HG03457 (cell line): ENCODE results near the gene GRAP2.
"Not testable (repeated sequence)": the region's sequence is repeated elsewhere in the genome, so short reads cannot be mapped to it uniquely, and the experiment has no call there.

Source experiments
- ATAC-seq: cut with Tn5 transposase; IDR thresholded peaks from one replicate; pipeline ENCODE4 v1.9.1; 2021; ENCODE audit warnings: moderate number of reproducible peaks; ENCODE audit not compliant: unreplicated experiment

The GRAP2 gene

DNA sequence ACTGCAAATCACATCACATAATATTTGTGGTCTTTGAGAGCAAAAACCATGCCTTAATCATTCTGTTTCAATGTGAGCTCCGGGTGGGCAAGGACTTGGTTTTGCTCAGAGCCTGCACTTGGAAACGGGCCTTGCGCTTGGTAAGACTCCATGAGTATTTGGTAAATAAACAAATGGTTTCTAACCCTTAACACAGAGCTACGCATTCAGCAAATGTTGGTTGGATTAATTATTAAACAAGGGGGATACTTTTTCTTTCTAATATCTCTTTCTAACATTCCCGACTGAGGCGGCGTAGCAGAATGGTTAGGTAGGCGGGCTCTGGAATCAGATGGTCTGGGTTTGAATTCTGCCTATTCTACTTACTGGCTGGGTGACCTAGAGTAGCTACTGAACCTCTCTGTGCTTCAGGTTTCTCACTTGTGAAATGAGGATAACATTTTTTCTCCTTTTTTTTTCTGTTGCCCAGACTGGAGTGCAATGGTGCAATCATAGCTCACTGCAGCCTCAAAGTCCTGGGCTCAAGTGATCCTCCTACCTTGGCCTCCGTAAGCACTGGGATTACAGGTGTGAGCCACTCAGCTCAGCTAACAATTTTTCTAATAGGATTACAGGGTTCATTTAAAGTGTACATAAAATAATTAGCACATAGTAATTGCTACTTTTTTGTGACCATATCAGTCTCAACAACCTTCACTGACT, 90.4 kb downstream of the GRAP2 start:
- no peak for ATAC-seq

DNA sequence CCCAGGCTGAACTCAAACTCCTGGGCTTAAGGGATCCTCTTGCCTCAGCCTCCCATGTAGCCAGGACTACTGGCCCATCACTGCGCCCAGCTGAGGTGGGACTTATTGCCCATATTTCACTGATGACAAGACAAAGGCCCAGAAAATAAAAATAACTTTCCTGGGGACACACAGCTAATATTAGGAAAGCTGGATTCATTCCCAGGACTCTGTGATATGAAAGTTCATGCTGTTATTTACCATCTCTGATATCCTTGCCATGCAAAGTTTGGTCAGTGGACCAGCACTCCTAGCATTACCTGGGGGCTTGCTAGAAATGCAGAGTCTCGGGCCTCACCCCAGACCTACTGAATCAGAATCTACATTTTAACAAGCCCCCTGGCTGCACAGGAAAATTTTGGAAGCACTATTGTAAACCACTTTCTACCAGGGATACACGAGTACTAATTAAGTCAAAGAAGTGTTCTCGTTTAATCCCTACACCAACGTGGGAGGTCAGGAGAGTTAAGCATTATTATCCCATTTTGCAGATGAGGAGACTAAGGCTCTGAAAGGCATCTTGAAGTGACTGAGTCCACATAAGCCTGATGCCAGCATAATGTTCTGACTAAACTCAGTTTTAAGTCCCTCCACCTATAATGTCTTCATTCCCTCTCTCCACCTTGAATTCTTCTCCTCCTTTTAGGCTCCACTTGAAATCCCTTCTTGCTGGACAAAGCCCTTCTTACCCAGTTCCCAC, 91.4 kb downstream of the GRAP2 start:
- ATAC-seq: no peak

DNA sequence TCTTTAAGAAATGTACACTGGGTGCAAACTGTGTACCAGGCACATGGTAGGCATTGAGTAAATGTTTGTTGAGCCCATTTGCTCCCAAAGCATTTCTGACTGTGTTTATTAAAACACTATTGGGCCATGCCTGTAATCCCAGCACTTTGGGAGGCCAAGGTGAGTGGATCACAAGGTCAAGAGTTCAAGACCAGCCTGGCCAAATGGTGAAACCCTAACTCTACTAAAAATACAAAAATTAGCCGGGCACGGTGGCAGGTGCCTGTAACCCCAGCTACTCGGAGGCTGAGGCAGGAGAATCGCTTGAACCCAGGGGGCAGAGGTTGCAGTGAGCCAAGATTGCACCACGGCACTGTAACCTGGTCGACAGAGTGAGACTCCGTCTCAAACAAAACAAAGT, 92.0 kb downstream of the GRAP2 start:
- not testable (repeated sequence) for ATAC-seq

DNA sequence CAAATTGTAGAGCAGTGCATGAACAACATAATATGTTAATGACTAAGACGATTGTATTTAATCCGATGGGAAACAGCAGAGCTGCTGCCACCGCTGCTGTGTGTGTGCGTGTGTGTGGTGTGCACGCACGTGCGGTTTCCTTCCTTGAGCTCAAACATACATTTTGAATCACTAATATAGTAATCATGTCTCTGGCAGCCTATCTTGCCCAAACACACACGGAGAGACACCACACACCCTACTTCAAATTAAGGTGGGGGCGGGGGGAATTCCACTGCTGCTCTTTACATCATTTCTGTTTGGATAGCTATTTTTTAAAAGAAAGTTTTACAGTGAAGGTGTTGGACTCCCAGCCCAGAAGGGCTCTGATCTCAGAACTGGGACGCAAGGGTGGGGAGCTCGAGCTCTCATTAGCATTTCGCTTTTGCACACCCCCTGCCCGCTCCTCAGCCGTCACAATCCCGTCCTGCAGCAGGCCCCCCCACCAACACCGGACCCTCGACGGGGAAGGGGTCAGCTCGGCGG, 93.2 kb downstream of the GRAP2 start:
- no peak for ATAC-seq

DNA sequence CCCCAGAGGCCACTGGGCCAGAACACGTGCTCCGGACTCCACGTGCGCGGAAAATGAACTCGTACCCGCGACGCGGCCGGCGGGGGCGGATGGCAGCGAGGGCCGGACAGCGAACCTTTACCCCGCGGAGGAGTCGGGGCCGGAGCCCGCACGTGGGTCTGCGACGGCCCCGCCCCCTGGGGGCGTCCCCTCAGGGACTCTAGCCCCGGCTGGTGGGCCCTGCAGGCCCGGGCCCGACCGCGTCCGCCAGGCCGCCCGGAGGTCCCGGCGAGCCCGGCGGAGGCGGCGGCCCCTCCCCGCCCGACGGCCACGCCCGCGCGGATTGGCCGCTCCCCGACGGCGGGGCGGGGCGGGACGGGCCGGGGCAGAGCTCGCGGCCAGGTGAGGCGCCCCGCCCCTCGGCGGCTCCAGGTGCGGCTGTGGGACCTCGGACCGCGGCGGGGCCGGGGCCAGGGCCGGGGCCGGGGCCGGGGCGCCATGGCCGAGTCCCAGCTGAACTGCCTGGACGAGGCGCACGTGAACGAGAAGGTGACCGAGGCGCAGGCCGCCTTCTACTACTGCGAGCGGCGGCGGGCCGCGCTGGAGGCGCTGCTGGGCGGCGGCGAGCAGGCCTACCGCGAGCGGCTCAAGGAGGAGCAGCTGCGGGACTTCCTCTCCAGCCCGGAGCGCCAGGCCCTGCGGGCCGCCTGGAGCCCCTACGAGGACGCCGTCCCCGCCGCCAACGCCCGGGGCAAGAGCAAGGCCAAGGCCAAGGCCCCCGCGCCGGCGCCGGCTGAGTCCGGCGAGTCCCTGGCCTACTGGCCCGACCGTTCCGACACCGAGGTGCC, 93.9 kb downstream of the GRAP2 start, which contains the start of gene FAM83F:
TSS of gene FAM83F (plus strand) at position 389 of the 827 bp plus-strand sequence. CDS start at position 478, 89 bp downstream.
- no peak for ATAC-seq

DNA sequence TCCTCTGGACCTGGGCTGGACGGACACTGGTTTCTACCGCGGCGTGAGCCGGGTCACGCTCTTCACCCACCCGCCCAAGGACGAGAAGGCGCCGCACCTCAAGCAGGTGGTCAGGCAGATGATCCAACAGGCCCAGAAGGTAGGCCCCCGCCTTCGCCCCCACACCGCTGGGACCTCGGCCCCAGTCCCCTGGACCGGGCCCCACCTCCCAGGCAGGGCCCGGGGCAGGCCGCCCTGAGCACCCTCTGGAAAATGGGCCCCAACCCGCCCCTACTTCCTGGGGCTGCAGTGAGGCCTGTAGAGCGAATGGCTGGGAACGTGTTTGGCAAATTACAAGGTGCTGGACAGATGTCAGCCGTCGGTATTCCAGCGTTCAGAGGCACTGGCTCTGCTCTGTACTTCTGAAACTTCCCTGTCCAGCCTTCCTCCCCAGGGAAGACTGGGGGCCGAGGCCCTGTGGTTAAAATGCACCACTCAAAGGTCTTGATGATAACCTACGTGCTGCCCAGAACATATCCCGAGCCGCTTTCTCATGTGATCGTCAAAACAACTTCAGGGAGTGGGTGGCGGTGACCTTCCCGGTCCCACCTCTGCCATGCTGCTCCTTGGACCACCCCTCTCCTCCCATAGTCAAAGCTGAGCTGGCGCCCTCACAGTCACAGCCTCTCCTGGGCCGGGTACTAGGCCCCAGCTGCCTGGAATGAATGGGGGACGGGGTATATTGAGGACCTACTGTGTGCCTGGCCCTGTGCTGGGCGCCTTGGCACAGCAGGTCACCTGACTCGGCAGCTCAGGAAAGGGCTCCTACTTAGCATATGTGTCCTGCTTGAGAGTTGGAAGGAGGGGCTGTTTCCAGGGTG, 94.7 kb downstream of the GRAP2 start:
- ATAC-seq: no peak

DNA sequence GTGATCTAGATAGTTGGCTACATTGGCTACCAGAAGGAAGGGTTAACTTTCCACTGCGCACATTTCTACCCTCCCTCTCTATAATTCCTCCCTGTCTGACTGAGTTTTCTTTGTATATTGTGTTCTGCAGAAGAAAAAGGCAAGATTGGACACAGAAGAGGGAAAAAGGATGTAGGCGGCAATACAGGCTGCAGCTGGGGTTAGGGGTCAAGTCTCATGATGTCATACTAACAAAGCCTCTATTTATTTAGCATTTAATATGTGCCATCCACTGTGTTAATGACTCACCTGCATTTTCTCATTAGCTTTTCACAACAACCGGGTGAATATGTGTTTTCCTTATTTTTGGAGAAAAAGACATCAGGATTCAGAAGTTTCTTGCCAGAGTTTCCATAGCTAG, 95.8 kb downstream of the GRAP2 start:
- ATAC-seq: no peak

DNA sequence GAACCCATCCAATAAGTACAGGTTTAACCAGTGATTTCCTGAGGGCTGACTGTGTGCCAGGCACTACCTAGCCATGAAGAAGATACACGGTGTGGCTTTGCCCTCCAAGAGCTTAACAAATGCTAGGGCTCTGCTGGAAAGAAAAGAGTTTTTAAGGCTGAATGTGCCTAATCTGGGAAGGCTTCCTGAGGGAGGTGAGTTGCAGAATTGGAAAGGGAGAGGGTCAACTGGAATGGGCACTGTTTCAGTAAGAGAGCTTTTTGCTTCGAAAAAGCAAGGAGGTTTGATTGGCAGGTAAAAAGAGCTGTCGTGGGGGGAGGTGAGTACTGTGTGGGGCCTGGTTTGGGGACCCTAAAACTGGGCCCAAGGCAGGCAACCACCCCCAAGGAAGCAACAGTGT, 96.5 kb downstream of the GRAP2 start:
- ATAC-seq: no peak

DNA sequence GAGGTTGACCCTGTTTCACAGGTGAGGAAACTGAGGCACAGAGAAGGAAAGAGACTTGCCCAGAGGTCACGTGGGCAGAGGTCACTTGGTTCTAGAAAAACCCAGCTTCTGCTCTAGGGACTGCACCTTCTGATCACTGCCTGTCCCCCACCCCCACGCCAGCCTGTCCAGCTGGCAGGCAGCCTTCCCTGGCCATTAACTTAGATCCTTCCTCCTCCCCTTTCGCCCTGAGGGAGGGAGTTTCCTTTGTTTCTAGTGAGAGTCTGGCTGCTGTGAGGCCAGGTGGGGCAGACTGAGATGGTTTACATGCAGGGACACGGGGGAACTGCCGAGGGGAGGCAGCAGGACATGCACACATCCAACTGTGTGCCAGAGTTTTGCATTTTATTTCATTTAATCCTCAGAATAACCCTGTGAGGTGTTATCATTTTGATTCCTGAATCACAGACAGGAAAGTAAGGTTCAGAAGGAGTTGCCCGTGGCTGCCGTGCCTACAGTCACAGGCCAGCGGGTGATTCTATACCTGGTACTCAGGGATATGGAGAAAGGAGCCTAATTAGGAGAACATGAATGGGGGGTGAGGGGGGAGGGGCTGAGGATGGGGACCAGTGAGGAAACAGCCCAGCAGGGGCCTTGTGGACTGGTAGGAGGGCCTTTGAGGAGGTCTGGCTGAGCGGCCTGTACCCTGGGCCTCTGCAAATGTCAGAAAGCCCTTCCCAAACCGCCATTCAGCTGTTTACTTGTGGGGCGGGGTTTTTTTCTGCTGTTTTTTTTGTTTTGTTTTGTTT, 97.2 kb downstream of the GRAP2 start:
- ATAC-seq: no peak

DNA sequence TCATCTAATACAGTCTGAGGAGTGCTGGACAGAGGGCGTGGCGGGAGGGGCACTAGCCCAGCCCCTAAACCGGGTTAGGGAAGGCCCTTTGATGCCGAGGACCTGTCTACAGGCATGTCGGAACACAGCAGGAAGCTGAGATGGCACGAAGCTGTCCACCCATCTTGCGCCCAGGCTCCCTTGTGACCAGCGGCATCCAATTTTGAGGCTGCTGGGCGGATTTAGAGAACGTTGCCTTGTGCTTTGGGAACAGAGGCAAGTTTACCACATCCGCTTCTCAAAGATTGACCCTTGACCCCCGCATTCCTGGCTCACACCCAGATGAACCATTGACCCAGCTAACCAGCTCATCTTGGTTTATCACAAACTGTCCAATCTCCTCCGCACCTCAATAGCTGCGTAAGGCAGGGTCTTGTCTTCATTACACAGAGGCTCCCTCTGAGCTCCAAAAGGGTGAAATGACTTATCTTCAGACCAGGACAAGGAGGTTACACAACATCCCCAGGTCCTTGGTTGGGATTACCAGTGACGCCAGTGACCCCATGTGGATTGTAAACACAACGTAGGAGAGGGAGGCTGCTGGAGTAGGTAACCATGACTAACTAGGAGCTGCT, 98.4 kb downstream of the GRAP2 start:
- no peak for ATAC-seq

DNA sequence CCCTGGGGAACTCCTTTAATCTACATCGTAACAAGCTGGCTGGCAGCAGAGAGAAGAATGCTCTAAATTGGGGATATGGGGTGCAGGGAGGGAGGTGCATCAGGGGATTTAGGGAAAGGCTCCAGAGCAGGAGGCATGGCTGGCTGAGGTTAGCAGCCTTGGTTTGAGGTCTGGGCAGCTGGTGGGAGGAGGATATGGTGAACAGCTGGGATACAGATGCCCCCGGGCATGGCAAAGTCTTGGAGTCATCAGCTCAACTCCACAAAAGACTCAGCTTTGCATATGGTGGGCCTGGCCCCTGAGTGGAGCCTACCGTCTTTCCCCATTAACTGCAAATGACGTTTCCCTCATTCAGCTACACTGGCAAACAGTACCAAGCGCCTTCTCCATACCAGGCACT, 99.3 kb downstream of the GRAP2 start:
- ATAC-seq: no peak

DNA sequence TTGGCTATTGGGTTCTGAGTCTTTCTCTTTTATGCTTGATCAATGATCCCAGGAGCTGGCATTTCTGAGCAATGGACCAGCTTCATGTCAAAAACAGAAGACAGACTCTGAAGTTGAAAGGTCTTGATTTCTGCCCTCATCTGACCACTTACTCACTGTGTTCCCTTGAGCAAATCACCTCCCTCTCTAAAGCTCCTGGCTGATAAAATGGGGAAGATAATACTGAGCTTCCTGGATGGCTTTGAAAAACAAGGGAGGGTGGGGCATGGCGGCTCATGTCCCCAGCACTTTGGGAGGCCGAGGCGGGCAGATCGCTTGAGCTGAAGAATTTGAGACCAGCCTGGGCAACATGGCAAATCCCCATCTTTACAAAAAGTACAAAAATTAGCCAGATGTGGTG, 100.2 kb downstream of the GRAP2 start:
- ATAC-seq: no peak

DNA sequence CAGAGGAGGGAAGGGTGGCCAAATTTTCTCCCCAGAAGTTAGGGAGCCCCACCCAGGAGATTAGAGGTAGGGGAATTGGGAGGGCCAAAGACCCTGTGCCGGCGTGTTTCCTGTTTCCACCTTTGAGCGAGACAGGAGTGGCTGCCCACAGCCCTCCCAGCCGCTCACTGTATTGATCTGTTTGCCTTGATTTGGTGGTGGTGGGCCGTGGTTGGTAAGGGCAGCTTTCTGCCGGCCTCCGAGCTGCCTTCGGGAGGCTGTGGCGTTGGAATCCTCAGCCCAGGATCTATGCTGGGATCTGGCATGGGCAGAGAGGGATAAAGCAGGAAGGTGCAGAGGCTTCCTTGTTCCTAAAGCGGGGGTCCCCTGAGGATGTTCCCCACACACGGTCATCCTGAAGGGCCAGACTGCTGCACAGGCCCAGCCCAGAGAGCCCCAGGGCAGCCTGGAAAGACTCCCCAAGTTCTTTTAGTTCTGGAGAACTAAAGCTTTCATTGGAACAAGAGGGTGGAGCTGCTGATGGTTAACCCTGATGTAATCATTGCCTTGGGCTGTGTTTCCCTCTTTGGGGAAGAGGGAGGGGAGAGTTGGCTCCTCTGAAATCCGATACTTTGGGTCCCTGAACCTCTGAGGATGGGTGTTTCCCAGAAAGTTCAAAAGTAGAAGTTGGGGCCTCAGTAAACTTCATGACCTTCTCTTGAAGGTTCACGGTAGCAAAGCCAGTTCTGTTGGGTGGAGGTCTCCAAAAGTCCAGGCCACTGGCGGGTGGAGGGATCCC, 101.1 kb downstream of the GRAP2 start:
- ATAC-seq: no peak

DNA sequence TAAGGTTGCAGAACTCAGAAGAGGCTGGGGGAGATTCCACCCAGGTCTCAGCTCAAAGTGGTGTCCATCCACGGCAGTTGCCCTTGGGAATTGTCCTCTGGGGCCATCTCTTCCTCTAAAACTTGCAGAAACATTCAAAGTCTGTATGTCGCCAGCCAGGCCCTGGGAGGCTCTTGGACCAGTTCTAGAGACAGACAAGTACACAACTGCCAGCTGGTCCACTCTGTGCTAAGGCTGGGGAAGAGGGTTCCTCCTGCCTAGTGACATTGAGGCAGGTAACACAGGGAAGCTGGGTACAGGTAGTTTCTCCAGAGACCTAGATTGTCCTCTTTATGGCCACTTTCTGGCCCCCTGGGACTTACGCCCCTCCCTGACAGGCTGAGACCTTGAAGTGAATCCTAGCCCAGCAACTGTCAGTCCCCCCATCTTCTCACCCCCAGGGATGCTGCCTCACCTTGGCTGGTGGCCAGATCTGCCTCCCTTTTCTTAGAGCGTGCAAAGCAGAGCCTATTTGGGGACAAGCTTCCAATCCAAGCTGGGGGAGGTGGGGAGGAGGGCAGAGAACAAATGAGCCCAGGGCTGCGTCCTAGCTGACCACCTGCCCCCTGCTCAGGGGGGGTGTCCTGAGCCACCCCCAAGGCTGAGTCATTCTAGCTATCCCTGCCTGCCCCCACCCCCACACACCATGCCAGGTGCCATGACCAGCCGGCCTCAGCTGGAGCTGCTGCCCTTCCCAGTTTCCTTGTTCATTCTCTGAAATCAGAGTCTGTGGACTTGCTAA, 102.2 kb downstream of the GRAP2 start:
- no peak for ATAC-seq

DNA sequence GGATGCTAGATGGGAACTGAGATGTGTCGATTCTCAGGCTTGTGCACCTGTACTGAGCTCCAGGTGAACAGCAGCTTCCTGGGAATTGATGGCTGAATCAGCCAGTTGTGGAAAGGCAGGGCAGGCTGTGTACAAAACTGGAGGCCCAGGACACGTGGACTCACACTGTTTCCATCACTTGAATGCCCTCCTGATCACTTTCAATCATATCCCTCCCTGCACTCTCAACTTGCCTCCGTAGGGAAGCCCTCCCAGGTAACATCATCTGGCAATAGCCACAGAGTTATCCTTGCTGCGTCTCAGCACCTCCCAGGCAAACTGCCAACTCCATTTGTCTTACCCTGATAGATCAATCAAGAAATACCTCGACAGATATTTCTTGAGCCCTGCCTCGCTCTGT, 104.0 kb downstream of the GRAP2 start:
- no peak for ATAC-seq

DNA sequence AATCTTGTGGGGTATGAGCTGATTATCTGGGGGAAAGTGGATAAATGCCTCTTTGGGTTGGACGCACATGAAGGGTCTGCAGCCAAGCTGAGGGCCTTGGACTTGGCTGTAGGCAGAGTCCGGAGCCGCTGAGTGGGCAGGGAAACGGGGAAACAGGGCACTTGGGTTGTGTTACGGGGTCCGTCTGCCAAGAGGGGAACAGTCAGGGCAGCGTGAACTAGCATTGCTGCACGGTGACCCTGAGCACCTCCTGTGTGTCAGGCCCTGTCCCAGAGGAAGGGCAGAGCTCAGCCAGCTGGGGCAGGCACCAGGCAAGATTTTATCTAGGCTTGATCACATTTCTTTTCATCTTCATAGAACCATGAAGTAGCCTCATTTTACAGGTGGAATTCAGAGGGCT, 105.8 kb downstream of the GRAP2 start:
- ATAC-seq: no peak

DNA sequence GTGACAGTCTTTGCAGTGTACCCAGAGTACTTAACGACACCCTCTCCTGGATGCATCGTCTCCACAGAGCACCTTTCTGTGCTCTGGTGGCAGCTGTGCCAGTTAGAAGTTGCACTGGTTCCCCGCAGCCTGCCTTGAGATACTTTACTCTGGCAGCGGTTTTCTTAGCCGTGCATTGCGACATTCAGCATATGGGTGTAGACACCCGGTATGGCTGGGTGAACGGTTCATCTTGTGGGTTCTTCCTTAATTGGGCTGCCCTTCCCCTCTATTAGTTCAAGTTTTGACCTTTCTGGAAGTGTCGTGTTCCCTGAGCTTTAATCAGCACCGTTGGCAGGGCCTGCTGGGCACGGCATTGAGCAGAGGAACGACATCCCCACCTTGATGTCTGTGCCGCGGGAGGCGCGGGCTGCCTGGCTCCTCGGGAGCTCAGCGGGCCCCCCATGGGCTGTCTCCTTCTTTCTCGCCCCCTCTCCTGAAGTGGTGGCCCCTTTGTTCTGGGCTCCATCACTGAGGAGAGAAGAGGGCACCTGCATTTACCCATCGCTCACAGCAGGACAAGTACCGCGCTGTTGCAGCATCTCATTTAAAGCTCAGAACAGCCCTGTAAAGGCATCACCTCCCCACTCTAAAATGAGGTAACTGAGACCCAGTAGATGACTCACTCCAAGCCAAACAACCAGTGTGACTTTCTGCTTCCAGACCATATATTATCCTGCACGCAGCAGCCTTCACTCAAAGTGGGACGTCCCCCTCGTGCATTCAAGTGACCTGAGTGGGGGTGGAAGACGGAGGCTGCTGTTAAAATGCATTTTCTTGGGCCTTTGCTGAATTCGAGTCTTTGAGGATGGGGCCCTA, 107.2 kb downstream of the GRAP2 start:
- ATAC-seq: no peak
